Activated CD8-positive, alpha-beta memory T cell treated with anti-CD3 and anti-CD28 coated beads, Interleukin-2, amount 50 U/mL, for 1 hour (primary cell): Measurements from ENCODE around the gene GATA5.
A peak's percentile ranks its signal among the peaks of the same experiment; 100 is the strongest.

Experiments used
- DNase-seq: peaks from one replicate; pipeline ENCODE4 v3.0.0-alpha.2; 2020; ENCODE audit errors: extremely low read depth

Gene GATA5

GRCh38 chr20:62475772-62476055 is at the start of gene GATA5:
TSS of gene GATA5 (minus strand) at chr20:62475995. CDS start at chr20:62475521, 474 bp downstream.
- no peak for DNase-seq

- DNase-seq, result no peak
Observed at GRCh38 chr20:62525014-62525413, 49.2 kb upstream of the GATA5 start.

GRCh38 chr20:62524505-62524911 is 48.7 kb upstream of the GATA5 start:
- no peak for DNase-seq

GRCh38 chr20:62523473-62524203 is 47.8 kb upstream of the GATA5 start:
- DNase-seq, result peak; percentile 19

GRCh38 chr20:62522748-62523396 is 47.1 kb upstream of the GATA5 start:
- DNase-seq, result no peak

- no peak for DNase-seq
Observed at GRCh38 chr20:62519826-62520225, 44.0 kb upstream of the GATA5 start.

GRCh38 chr20:62518911-62519310 is 43.1 kb upstream of the GATA5 start:
- DNase-seq, result no peak

- DNase-seq, result no peak
Observed at GRCh38 chr20:62517901-62518610, 42.3 kb upstream of the GATA5 start.

- no peak for DNase-seq
Observed at GRCh38 chr20:62517168-62517567, 41.4 kb upstream of the GATA5 start.

GRCh38 chr20:62516338-62516737 is 40.5 kb upstream of the GATA5 start:
- no peak for DNase-seq

GRCh38 chr20:62515826-62516225 is 40.0 kb upstream of the GATA5 start:
- DNase-seq, result no peak

GRCh38 chr20:62515280-62515679 is 39.5 kb upstream of the GATA5 start:
- DNase-seq, result no peak

GRCh38 chr20:62513991-62514390 is 38.2 kb upstream of the GATA5 start:
- DNase-seq, result no peak

GRCh38 chr20:62511915-62512610 is 36.3 kb upstream of the GATA5 start:
- DNase-seq, result no peak

- DNase-seq, result no peak
Observed at GRCh38 chr20:62511300-62511914, 35.6 kb upstream of the GATA5 start.

- DNase-seq, result no peak
Observed at GRCh38 chr20:62508641-62509051, 32.9 kb upstream of the GATA5 start.

GRCh38 chr20:62507991-62508640 is 32.3 kb upstream of the GATA5 start:
- DNase-seq, result no peak

- no peak for DNase-seq
Observed at GRCh38 chr20:62507323-62507722, 31.5 kb upstream of the GATA5 start.

- no peak for DNase-seq
Observed at GRCh38 chr20:62506791-62507190, 31.0 kb upstream of the GATA5 start.

- DNase-seq, result no peak
Observed at GRCh38 chr20:62506087-62506486, 30.3 kb upstream of the GATA5 start.

- DNase-seq, result no peak
Observed at GRCh38 chr20:62505337-62506045, 29.7 kb upstream of the GATA5 start.
